NT2/D1 (cell line): ENCODE measurements around the gene UBXN1.
"Not testable (repeated sequence)": the region's sequence is repeated elsewhere in the genome, so short reads cannot be mapped to it uniquely, and the experiment has no call there.

Experiments
- SUZ12 ChIP-seq: IDR thresholded peaks from 2 replicates; pipeline ENCODE4 v1.6.1; 2011; ENCODE audit not compliant: insufficient read length, insufficient read depth; ENCODE audit errors: extremely low read depth
- YY1 ChIP-seq: IDR thresholded peaks from 2 replicates; pipeline ENCODE4 v1.6.1; 2011; ENCODE audit not compliant: insufficient read length, insufficient read depth
- ZNF274 ChIP-seq: IDR thresholded peaks from 2 replicates; pipeline ENCODE4 v1.6.1; 2011; ENCODE audit warnings: mild to moderate bottlenecking, low read depth, low read length

- not testable (repeated sequence) for TF ChIP-seq ZNF274, SUZ12, YY1
Observed at GRCh38 chr11:62693624-62694023, 14.8 kb upstream of the UBXN1 start.
